ENCODE data around the gene GHSR.

The GHSR gene

DNA sequence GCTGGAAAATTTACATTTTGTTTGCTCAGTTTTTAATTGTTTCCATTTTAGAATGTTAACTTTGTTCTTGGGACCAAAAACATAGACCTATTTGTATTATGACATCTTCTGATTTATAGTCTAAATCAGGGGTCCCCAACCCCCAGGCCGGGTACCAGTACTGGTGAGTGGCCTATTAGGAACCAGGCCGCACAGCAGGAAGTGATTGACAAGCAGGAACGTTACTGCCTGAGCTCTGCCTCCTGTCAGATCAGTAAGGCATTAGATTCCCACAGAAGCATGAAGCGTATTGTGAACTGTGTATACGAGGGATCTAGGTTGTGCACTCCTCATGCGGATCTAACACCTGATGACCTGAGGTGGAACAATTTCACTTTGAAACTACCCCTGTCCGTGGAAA is 51.9 kb downstream of the GHSR start:
- Histone ChIP-seq H3K14ac (ENCODE audit: low read length in 2 of 2) (no peak overlapping the region), H3K27me3 (ENCODE audit: control insufficient read depth in 1 of 2, insufficient read depth in 1 of 2, low read length in 2 of 2) (no peaks in the 10 kb centered on the region), H2BK12ac (ENCODE audit: low read length in 2 of 2) (no peak overlapping the region), H3K36me3 (ENCODE audit: control insufficient read depth in 1 of 2, insufficient read depth in 2 of 2, low read depth in 1 of 2, low read length in 2 of 2) (peaks cover 12 to 66% of the 10 kb centered on the region in 2 experiments), H2AFZ (ENCODE audit: low read depth, low read length) (no peak overlapping the region), H2AK5ac (ENCODE audit: low read length, severe bottlenecking) (no peak overlapping the region), H3K4me3 (ENCODE audit: insufficient read depth in 1 of 2, low read depth in 1 of 2, low read length in 2 of 2) (no peak overlapping the region), H2BK15ac (ENCODE audit: low read depth, poor library complexity, severe bottlenecking) (no peak overlapping the region), H3K9me3 (ENCODE audit: control insufficient read depth, low read length) (no peaks in the 10 kb centered on the region), H3K9ac (ENCODE audit: low read length) (no peak overlapping the region), H3K79me1 (replicated peaks; ENCODE audit: low read length, poor library complexity, severe bottlenecking) (peaks cover 10% of the 10 kb centered on the region), H3K27ac (ENCODE audit: low read length, poor library complexity, severe bottlenecking) (no peak overlapping the region), H3K4me2 (ENCODE audit: low read length, poor library complexity, severe bottlenecking) (no peak overlapping the region), H3K4ac (ENCODE audit: low read depth in 1 of 2, low read length in 2 of 2) (no peak overlapping the region), H3K23ac (ENCODE audit: low read length in 2 of 2) (no peak overlapping the region), H4K91ac (ENCODE audit: low read length) (no peak overlapping the region), H3K4me1 (ENCODE audit: control insufficient read depth, insufficient read depth, low read depth, low read length) (no peaks in the 10 kb centered on the region), H2BK120ac (ENCODE audit: low read depth, low read length) (no peak overlapping the region), H3K18ac (ENCODE audit: low read depth in 1 of 2, low read length in 2 of 2) (no peak overlapping the region), H2BK5ac (ENCODE audit: low read depth, low read length, poor library complexity, severe bottlenecking) (no peak overlapping the region), H4K8ac (ENCODE audit: low read length) (no peak overlapping the region)
- DNase-seq: no peak
- 79% methylated on average over 7 of the region's 7 CpGs for WGBS

DNA sequence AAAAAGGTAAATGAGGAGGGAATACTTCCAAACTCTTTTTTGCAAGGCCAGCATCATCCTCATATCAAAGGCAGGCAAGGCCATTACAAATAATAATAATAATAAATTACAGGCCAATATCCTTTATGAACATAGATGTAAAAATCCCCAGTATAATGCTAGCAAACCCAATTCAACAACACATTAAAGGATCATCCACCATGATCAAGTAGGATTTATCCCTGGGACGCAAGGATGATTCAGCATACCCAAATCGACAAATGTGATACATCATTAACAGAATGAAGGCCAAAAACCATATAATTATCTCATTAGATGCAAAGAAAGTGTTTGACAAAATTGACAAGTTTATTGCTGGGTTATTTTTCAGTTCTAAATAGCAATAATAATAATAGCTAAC is 53.6 kb downstream of the GHSR start:
- Histone ChIP-seq H3K18ac (ENCODE audit: low read depth in 1 of 2, low read length in 2 of 2) (no peak overlapping the region), H2AK5ac (ENCODE audit: low read length, severe bottlenecking) (no peak overlapping the region)

More for the DNA sequence above, 53.6 kb downstream of the GHSR start:
- H2BK5ac ChIP-seq (ENCODE audit: low read depth, low read length, poor library complexity, severe bottlenecking): no peak overlapping the region
- H2BK12ac ChIP-seq (ENCODE audit: low read length in 2 of 2): no peak overlapping the region
- peaks cover 6 to 60% of the 10 kb centered on the region in 2 experiments for H3K36me3 ChIP-seq (ENCODE audit: control insufficient read depth in 1 of 2, insufficient read depth in 2 of 2, low read depth in 1 of 2, low read length in 2 of 2)
- H4K91ac ChIP-seq (ENCODE audit: low read length): no peak overlapping the region
- no peak overlapping the region for H3K14ac ChIP-seq (ENCODE audit: low read length in 2 of 2)
- no peak overlapping the region for H3K4me3 ChIP-seq (ENCODE audit: insufficient read depth in 1 of 2, low read depth in 1 of 2, low read length in 2 of 2)
- H3K23ac ChIP-seq (ENCODE audit: low read length in 2 of 2): no peak overlapping the region
- no peak overlapping the region for H2BK120ac ChIP-seq (ENCODE audit: low read depth, low read length)
- H3K4me2 ChIP-seq (ENCODE audit: low read length, poor library complexity, severe bottlenecking): no peak overlapping the region
- no peak overlapping the region for H2BK15ac ChIP-seq (ENCODE audit: low read depth, poor library complexity, severe bottlenecking)
- H4K8ac ChIP-seq (ENCODE audit: low read length): no peak overlapping the region
- no peak overlapping the region for H3K4ac ChIP-seq (ENCODE audit: low read depth in 1 of 2, low read length in 2 of 2)
- no peak overlapping the region for H3K27ac ChIP-seq (ENCODE audit: low read length, poor library complexity, severe bottlenecking)
- no peak for DNase-seq
- H3K9ac ChIP-seq (ENCODE audit: low read length): no peak overlapping the region
- H3K4me1 ChIP-seq (ENCODE audit: control insufficient read depth, insufficient read depth, low read depth, low read length): no peaks in the 10 kb centered on the region
- no peaks in the 10 kb centered on the region for H3K9me3 ChIP-seq (ENCODE audit: control insufficient read depth, low read length)
- no peak overlapping the region for H2AFZ ChIP-seq (ENCODE audit: low read depth, low read length)
- H3K27me3 ChIP-seq (ENCODE audit: control insufficient read depth in 1 of 2, insufficient read depth in 1 of 2, low read length in 2 of 2): no peaks in the 10 kb centered on the region
- 100% methylated on average over 1 of the region's 2 CpGs for WGBS
- peaks cover 14% of the 10 kb centered on the region for H3K79me1 ChIP-seq (replicated peaks; ENCODE audit: low read length, poor library complexity, severe bottlenecking)
